ENCODE measurements around the gene KIF1B. TPM values are rescaled to one million over a fixed set of nuclear protein-coding genes. Genes with fewer than 3 reads are reported as not detected.
"Not testable (repeated sequence)": the region's sequence is repeated elsewhere in the genome, so short reads cannot be mapped to it uniquely, and the experiment has no call there.

Gene KIF1B
- total RNA-seq, 1 donor from 2014 or later: 162 TPM

DNA sequence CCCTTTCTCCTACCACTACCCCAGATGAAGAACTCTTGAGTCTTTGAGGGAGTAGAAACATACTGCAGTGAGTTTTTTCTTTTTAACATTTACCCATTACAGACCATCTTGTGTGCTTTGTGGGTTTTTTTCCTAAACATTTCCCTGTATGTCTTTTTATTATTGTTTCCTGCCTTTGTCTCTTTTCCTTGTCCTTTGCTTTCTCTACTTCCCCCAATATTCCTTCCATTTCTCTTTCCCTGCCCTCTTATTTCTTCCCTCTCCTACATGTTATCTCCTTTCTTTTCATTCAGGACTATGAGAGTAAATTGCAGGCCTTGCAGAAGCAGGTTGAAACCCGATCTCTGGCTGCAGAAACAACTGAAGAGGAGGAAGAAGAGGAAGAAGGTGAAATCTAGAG is 109.4 kb downstream of the KIF1B start:
- no peak for FAIRE-seq
- DNase-seq (ENCODE audit: low spot score in 2 of 2): no peak

DNA sequence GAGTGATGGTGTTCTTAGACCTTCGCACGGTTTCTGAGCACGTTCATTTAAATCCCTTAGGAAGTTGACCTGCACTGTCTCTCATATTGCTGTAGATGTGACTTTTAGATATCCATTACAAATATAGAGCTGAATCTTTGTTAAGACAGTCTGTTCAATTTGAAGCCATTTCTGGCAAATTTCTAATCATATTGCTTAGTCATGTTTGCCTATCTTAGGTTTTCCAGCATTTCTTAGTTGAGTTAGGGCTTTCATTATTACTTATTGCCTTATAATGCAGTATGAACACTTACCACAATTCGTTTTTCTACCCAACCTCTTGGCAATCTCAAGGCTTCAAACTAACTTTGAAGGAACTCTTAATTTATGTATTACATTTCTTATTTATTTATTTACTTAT is 110.0 kb downstream of the KIF1B start:
- DNase-seq (ENCODE audit: low spot score in 2 of 2) (no peak), FAIRE-seq (no peak)

DNA sequence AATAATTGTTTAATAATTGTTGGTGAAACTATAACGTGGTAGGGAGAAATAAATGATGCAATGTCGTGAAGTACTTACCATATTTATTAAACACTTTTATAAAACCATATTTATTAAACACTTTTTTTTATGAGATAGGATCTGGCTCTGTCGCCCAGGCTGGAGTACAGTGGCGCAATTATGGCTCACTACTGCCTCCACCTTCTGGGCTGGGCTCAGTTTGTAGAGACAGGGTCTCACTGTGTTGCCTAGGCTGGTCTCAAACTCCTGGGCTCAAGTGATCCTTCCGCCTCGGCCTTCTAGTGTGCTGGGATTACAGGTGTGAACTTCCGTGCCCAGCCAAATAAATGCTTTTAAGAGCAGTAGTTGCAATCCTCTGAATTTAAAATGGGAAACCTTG is 112.5 kb downstream of the KIF1B start:
- FAIRE-seq (no peak), DNase-seq (ENCODE audit: low spot score in 2 of 2) (no peak)

DNA sequence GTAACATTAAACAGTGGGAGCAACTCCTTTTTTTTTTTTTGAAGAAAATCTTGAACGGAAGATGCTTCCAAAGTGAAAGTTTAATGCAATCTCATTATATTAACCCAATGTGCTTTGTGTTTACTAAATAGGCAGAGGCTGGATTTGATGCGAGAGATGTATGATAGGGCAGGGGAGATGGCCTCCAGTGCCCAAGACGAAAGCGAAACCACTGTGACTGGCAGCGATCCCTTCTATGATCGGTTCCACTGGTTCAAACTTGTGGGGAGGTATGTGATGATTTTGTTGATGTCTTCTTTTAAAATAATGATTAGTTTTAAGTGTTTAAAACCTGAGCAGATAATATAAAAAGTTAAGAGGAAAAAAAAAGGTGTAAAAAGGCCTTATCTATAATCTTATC is 114.3 kb downstream of the KIF1B start:
- DNase-seq (ENCODE audit: low spot score in 2 of 2): no peak
- FAIRE-seq: no peak

DNA sequence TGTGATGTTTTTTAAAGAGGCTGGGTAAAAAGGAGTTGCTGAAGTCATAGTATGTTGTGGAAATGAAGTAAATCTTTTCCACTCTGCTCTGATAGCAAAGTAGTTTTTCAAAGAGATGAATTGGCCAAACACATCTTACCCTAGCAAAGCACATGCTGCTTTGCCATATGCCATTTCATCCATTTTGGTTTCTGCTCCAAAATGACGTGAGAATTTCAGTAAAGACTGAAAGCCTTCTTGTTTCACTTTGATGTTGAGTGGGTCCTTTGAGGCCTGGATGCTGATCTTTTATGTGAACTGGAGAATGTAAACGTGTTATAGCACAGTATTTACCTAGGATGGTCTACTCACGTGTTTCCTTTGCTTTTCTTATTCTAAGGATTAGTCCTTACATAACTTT is 115.2 kb downstream of the KIF1B start:
- no peak for FAIRE-seq

DNA sequence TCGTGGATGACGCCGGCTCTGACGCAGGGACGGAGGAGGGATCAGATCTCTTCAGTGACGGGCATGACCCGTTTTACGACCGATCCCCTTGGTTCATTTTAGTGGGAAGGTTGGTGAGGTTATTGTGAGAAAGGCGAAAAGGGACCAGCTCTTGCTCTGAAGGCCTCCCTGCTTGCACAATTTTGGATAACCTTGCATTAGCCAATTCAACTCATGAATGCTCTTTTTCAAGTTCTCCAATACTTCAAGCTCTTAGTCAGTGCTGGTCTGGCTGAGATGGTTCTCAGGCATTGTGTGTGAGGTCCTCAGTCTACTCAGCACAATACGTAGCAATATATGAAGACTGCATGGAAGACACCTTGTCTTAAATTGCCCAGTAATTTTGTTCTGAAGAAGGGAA is 115.9 kb downstream of the KIF1B start:
- DNase-seq (ENCODE audit: low spot score in 2 of 2): no peak
- no peak for FAIRE-seq

More for the DNA sequence above, 115.2 kb downstream of the KIF1B start:
- no peak for DNase-seq (ENCODE audit: low spot score in 2 of 2)

DNA sequence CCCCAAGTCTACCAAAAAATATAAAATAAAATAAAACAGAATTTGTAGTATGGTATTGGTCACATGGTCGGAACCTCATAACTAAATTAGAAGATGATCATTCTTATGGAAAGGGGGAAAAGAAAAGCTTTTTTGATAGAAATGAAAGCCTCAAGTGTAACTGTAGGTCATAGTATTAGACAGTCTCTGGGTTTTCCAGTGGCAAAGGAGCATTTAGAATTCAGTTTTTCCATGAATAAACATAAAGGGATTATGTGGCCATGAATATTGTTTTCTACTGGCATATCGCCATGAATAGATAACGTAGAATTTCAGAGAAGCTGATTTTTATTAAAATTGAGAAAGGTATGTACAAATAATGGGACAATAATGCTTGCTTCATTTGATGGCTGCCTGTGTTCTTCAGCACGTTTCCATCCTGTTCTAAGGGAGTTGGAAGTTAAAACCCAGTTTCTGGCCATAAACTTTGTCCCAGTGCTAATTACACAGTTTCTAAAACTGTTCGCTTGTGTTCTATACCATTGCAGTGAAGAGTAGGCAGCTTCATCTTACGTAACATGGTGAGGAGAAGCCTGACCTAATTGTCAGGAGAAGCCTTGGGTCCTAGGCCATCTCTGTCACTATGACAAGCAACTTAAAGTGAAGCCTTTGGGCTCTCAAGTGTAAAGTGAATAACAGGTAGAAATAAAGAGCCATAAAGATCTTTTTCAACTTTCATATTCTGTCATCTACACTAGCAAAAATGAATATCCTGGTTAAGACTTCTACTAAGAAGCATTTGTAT is 118.0 kb downstream of the KIF1B start:
- FAIRE-seq (no peak), DNase-seq (ENCODE audit: low spot score in 2 of 2) (no peak)

DNA sequence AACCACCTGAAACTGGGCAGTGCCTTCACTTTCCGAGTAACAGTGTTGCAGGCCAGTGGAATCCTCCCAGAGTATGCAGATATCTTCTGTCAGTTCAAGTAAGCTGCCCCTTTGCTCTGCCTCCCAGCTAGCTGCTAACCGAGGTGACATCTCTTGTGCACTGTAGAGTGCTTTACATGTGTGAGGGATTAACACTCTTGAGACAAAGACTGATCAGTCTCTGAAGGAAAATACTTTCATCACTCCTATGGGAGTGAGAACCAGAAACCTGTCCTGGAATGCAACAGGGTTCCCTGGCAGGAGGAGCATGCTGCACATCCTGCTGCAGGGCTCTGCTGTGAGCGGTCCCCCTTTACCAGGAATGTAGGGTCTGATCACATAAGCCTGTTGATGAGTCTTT is 127.1 kb downstream of the KIF1B start:
- FAIRE-seq (no peak), DNase-seq (ENCODE audit: low spot score in 2 of 2) (no peak)

DNA sequence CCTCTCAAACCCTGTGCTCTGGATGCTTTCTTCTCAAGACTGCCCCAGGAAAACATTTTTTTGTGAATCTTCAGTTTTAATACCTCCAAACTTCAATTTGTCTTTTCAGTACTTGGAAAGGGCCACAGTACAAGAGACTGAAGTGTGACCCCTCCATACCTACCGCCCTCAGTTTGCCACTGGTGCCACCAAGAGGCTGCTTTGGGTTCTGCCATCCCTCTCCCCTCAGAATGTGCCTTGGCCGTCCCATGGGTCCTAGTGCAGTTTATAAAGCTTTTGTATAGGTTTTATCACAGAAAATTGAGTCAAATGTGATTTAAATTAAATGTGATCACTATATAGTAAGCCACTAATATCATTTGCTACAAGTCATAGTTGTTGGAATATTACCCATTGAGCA is 127.7 kb downstream of the KIF1B start:
- FAIRE-seq (no peak), DNase-seq (ENCODE audit: low spot score in 2 of 2) (peak; percentile 14 to 44)

DNA sequence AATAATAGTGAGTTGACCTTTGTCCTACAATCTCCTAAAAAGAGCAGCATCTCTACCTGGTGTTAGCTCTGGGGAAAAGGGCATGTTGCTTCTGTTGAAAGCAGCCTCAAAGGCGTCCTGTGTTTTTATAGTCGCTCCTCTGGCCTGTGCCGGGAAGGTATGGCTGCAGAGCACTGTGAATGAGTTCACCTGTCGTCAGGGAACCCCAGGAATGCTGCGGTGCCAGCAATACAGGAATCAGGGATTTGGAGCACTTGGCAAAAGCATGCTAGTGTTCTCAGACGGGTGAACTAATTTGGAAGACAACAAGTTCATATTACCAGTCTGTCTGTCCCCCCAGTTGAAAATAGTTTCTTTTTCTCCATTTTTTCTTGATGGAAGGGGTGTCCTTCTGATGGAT is 128.2 kb downstream of the KIF1B start:
- FAIRE-seq (no peak), DNase-seq (ENCODE audit: low spot score in 2 of 2) (no peak)

DNA sequence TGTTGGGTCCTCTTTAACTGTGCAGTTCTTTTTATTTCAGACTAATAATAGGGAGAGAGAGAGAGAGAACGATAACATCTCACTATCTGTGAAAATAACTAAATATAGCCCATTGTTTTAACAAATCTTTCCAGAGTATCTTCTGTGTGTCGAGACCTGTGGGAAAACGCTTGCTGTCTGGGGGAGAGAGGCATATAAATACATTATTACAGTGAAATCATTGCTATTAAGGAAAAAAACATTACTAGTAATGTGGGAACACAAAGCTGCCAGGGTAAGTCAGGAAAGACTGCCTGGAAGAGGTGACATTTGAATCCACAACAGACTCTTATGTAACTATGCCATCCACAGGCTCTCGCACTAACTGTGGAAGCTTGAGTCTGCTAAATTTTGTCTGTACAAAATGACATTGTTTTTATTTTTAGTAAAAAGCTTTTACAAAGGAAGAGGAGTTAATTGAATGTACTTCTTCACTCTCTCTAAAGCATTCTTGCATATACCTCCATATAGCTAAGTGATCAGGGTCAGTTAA is 128.7 kb downstream of the KIF1B start:
- FAIRE-seq: no peak

DNA sequence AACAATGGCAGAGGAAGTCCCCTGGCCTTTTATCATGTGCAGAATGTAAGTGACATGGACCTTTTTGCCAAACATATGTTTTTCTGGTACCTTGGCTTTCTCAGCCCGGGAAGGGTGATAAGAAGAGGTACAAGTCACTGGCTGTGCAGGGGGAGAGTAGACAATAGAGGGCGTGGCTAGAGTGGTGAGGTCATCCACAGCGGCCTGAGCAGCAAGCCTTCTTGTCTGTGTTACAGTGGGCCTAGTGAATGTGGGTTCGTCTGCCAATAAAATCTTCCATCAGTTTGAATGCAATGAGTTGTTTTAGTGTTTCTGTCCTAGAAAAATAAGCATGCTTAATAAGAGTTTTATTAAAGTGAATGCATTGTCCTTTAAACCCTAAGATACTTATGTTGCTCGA is 129.4 kb downstream of the KIF1B start:
- DNase-seq (ENCODE audit: low spot score in 2 of 2) (peak; percentile 49 to 50), FAIRE-seq (peak; percentile 85)

More for the DNA sequence above, 128.7 kb downstream of the KIF1B start:
- no peak for DNase-seq (ENCODE audit: low spot score in 2 of 2)

DNA sequence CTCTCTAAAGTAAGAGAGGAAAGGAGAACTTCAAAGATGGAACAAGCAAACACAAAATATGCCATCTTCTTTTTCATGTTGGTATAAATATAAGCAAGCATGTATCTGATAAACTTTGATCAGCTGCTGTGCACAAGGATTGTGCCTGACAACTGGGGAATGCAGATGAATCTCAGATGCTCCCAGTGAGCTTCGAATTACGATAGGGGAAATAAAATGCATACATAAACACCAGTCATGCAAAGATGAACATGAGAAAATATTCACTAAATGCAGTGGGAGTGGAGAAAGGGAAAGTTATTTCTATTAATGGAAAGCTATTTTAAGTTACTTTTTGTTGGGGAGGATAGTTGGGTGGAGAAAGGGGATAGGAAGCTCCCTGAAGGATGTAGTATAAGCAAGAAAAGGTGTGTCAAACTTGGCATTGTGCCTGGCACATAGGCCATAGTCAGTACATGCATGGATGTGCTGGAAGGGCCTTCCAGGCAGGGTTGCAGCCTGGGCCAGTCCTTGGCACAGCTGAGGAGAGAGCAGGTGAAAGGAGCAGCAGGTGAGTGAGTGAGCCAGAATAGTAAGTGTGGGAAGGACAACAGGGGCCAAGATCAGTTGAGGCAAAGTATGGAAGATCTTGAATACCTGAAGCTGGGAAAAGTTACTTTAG is 130.7 kb downstream of the KIF1B start:
- no peak for FAIRE-seq
- DNase-seq (ENCODE audit: low spot score in 2 of 2): no peak

DNA sequence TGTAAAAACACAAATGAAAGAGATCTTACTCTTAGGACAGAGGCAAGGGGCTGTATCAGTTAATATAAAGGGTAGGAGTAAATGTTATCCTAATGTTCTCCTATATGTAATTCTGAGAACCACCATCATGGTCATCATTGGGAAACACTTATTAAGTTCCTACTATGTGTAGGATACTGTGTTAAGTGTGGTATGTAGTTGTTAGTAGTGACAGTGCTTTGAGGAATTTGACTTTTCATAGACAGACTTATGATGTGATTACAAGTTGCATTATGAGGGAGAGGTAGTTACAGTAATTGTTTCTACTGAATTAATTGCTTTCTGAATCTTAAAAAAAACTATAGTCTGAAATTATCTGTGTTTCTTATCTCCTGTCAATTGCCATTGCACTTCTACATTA is 136.7 kb downstream of the KIF1B start:
- no peak for DNase-seq (ENCODE audit: low spot score in 2 of 2)
- FAIRE-seq: no peak

DNA sequence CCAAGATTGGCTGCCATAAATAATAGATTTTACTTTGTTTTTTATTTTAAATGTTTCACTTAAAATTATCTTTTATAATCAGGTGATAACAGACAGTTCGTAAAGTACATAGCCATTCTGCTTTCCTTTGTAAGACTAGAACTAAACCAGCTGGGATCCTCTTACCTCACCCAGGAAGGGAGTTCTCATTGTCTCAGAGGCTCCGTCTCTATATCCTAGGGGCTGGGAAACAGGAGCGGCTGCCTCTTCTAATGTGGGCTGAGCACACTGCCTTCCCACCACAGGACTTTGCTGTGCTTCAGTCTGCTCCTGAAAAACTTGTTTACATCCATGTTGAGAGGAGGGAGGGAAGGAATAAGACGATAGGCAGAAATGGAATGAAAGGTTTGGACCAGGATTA is 142.9 kb downstream of the KIF1B start:
- DNase-seq (ENCODE audit: low spot score in 2 of 2) (no peak), FAIRE-seq (no peak)

DNA sequence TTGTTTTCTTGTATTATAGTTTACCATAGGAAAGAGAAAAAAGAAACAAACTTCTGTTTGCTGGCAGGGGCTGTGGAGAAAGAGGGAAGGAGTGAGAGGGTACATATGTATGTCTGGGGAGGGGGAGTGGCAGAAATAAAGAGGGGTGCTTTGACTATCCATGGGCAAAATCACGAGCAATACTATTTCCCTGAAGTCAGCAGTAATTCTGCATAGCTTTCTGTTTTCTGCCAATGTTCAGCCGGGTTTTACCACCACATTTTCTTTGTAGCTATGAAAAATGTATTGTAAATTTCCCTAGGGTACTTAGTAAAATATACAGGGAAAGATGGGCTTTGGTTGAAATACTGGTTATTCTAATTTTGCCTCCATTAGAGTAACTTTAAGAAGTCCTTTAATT is 143.3 kb downstream of the KIF1B start:
- FAIRE-seq (no peak), DNase-seq (ENCODE audit: low spot score in 2 of 2) (no peak)

DNA sequence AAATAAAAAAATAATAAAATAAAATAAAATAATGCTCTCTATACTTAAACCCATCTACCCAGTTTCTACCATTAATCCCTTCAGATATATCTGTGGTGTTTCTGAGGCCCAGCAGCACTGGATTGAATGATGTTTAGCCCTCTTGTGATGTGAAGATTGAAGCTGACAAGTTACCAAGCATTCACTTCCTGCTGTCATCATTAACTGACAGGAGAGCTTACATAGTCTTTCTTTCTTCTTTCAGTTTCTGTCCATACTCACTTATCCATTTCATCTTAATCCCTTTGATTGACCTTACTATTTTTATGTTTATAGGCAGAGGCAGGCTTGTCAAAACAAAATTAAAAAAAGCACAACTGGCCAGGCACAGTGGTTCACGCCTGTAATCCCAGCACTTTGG is 149.7 kb downstream of the KIF1B start:
- no peak for DNase-seq (ENCODE audit: low spot score in 2 of 2)
- no peak for FAIRE-seq

DNA sequence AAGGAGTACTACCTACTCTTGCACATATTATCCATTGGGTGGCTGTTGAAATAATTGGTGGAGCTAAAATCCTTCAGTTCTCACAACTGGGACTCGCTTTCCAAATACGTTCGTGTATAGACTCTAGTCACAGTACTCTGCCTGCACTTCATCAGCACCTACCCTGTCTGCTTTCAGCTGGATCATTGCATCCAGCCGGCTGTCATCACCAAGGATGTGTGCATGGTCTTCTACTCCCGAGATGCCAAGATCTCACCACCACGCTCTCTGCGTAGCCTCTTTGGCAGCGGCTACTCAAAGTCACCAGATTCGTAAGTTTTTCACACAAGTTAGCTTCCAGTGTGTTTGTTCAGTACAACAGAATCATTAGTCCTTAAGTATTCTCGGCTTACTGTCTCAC is 151.1 kb downstream of the KIF1B start:
- DNase-seq (ENCODE audit: low spot score in 2 of 2): no peak
- no peak for FAIRE-seq

DNA sequence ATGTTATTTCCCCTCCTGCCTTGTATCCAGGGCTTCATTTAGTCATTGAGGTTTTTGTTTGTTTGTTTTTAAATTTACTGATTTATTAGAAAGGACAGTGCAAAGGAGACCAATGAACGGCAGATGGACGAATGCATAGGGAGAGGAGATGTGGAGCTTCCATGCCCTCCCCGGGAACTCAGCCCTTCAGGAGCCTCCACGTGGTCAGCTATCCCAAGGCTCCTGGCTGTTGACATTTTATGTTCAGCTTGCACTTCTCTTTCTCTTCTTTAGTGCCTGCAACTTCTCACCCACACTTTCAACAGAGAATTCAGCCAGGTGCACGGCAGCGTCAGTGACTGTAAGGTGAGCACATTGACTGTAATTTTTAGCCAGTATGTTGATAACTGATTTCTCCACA is 157.8 kb downstream of the KIF1B start:
- FAIRE-seq: no peak

DNA sequence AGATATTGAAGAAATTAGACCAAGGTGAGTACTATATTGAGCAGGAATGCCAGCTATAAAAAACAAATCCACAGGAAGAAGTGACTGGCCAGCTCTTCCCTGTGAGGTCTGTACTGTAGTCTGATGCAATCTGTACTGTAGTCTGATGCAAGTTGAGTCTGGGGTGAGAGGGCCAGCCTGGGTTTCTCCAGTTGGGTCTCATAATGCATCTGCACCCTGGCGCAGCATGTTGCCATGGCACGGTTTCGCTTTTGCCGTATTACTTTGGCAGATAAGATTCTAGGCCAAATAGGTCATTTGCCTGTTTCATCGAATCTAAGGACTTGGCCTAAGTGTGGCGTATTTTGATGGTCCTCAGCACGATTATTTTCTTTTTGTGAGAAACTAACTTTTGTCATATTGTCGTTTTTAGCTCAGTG is 164.1 kb downstream of the KIF1B start:
- FAIRE-seq: no peak
- DNase-seq (ENCODE audit: low spot score in 2 of 2): no peak

More for the DNA sequence above, 157.8 kb downstream of the KIF1B start:
- no peak for DNase-seq (ENCODE audit: low spot score in 2 of 2)

DNA sequence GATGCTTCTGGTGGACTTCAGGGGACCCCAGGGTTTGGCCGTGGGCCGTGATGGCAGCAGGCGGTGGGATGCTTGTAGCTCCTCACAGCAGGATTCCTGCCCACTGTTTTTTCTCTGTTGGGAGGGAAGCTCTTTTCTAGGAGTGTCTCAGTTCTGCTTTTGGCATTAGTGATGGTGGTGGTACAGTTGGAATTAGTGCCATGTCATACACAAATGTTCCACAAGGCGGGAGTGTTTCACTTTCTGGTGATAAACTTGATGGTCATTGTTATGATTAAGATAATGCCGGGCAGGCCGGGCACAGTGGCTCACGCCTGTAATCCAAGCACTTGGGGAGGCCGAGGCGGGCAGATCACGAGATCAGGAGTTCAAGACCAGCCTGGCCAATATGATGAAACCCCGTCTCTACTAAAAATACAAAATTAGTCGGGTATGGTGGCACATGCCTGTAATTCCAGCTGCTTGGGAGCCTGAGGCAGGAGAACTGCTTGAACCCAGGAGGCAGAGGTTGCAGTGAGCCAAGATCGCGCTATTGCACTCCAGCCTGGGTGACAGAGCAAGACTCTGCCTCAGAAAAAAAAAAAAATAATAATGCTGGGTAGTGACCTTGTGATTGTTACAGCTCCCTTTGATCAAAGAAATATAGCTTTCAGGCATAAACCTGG is 167.1 kb downstream of the KIF1B start:
- not testable (repeated sequence) for FAIRE-seq
- DNase-seq (ENCODE audit: low spot score in 2 of 2): peak in 1 of 2 donors; percentile 49

All from frontal cortex (tissue), 4 donors.